HG03039 (cell line): Measurements from ENCODE around the gene ARAP3.
"Not testable (repeated sequence)": the region's sequence is repeated elsewhere in the genome, so short reads cannot be mapped to it uniquely, and the experiment has no call there.

ENCODE experiments used
- ATAC-seq: cut with Tn5 transposase; IDR thresholded peaks from one replicate; pipeline ENCODE4 v1.9.1; 2021; ENCODE audit warnings: mild to moderate bottlenecking, moderate library complexity; ENCODE audit not compliant: unreplicated experiment

Gene ARAP3

GRCh38 chr5:141681695-141682641 lies at the start of gene ARAP3:
Gene ARAP3 (minus strand): TSS chr5:141682230. CDS start chr5:141680486, 1,744 bp downstream.
- ATAC-seq: no peak

- ATAC-seq: no peak
These were observed 47.5 kb upstream of the ARAP3 start for GRCh38 chr5:141729387-141730006.

GRCh38 chr5:141725891-141726290 lies 43.9 kb upstream of the ARAP3 start:
- ATAC-seq: no peak

- not testable (repeated sequence) for ATAC-seq
These were observed 43.1 kb upstream of the ARAP3 start for GRCh38 chr5:141725174-141725573.

GRCh38 chr5:141722266-141722665 lies 40.2 kb upstream of the ARAP3 start:
- ATAC-seq: no peak

GRCh38 chr5:141717043-141717442 lies 35.0 kb upstream of the ARAP3 start:
- ATAC-seq: peak; percentile 70

- no peak for ATAC-seq
These were observed 34.4 kb upstream of the ARAP3 start for GRCh38 chr5:141716468-141716867.

- ATAC-seq: no peak
These were observed 34.0 kb upstream of the ARAP3 start for GRCh38 chr5:141716009-141716408.

GRCh38 chr5:141715346-141715905 lies 33.4 kb upstream of the ARAP3 start:
- no peak for ATAC-seq

GRCh38 chr5:141714542-141715310 lies 32.7 kb upstream of the ARAP3 start:
- no peak for ATAC-seq

- ATAC-seq: no peak
These were observed 31.7 kb upstream of the ARAP3 start for GRCh38 chr5:141713616-141714309.

- ATAC-seq: no peak
These were observed 29.7 kb upstream of the ARAP3 start for GRCh38 chr5:141711687-141712086.

- ATAC-seq: no peak
These were observed 27.8 kb upstream of the ARAP3 start for GRCh38 chr5:141709699-141710267.

- no peak for ATAC-seq
These were observed 26.0 kb upstream of the ARAP3 start for GRCh38 chr5:141708016-141708415.

- no peak for ATAC-seq
These were observed 25.5 kb upstream of the ARAP3 start for GRCh38 chr5:141707510-141707909.

- no peak for ATAC-seq
These were observed 24.1 kb upstream of the ARAP3 start for GRCh38 chr5:141706121-141706520.

- ATAC-seq: no peak
These were observed 23.4 kb upstream of the ARAP3 start for GRCh38 chr5:141705469-141705868.

GRCh38 chr5:141704782-141705297 lies 22.8 kb upstream of the ARAP3 start:
- ATAC-seq: no peak

GRCh38 chr5:141703133-141703561 lies 21.1 kb upstream of the ARAP3 start:
- ATAC-seq: no peak
